GM23248 (cell line): ENCODE data around the gene SLC12A9. TPM values are rescaled to one million over a fixed set of nuclear protein-coding genes. Genes with fewer than 3 reads are reported as not detected.
"Not testable (repeated sequence)": the region's sequence is repeated elsewhere in the genome, so short reads cannot be mapped to it uniquely, and the experiment has no call there.

Experiments used
- DNase-seq: peaks from one replicate; pipeline ENCODE4 v3.0.0-alpha.2; 2015
- H2AFZ ChIP-seq: fragments of 200-600 bp; sonication (generic); 2 replicates; pipeline ENCODE4 v1.6.1; 2016; ENCODE audit warnings: antibody characterized with exemption
- H3F3A ChIP-seq: fragments of 200-600 bp; sonication (generic); 2 replicates; pipeline ENCODE4 v1.6.1; 2016; ENCODE audit warnings: mild to moderate bottlenecking, antibody characterized with exemption, mixed run types; ENCODE audit not compliant: insufficient read depth
- H3K27ac ChIP-seq: fragments of 200-600 bp; sonication (generic); 2 replicates; pipeline ENCODE4 v1.5.1; 2016; ENCODE audit warnings: mild to moderate bottlenecking
- H3K27me3 ChIP-seq: fragments of 200-600 bp; sonication (generic); replicated peaks from 2 replicates; pipeline ENCODE4 v1.6.1; 2016; ENCODE audit warnings: mild to moderate bottlenecking; ENCODE audit not compliant: insufficient read depth
- H3K36me3 ChIP-seq: fragments of 200-600 bp; sonication (generic); 2 replicates; pipeline ENCODE4 v1.6.1; 2016; ENCODE audit warnings: low read depth, mild to moderate bottlenecking
- H3K4me1 ChIP-seq: fragments of 200-600 bp; sonication (generic); 2 replicates; pipeline ENCODE4 v1.6.1; 2016; ENCODE audit warnings: mild to moderate bottlenecking; ENCODE audit not compliant: insufficient read depth
- H3K4me2 ChIP-seq: fragments of 200-600 bp; sonication (generic); one replicate; pipeline ENCODE4 v1.6.1; 2016; ENCODE audit warnings: mild to moderate bottlenecking; ENCODE audit not compliant: unreplicated experiment
- H3K4me3 ChIP-seq: fragments of 200-600 bp; sonication (generic); 2 replicates; pipeline ENCODE4 v1.5.1; 2016; ENCODE audit warnings: mild to moderate bottlenecking
- H3K79me2 ChIP-seq: fragments of 200-600 bp; sonication (generic); 2 replicates; pipeline ENCODE4 v1.6.1; 2016; ENCODE audit warnings: mild to moderate bottlenecking; ENCODE audit not compliant: insufficient read depth
- H3K9ac ChIP-seq: fragments of 200-600 bp; sonication (generic); 2 replicates; pipeline ENCODE4 v1.6.1; 2016; ENCODE audit warnings: mild to moderate bottlenecking
- H3K9me2 ChIP-seq: fragments of 200-600 bp; sonication (generic); 2 replicates; pipeline ENCODE4 v1.6.1; 2016; ENCODE audit warnings: mixed run types, mild to moderate bottlenecking, moderate library complexity; ENCODE audit not compliant: insufficient read depth
- H3K9me3 ChIP-seq: fragments of 200-600 bp; sonication (generic); one replicate; pipeline ENCODE4 v1.6.1; 2017; ENCODE audit warnings: low read depth
- H4K20me1 ChIP-seq: fragments of 200-600 bp; sonication (generic); 2 replicates; pipeline ENCODE4 v1.6.0; 2016; ENCODE audit not compliant: insufficient read depth
- EZH2 ChIP-seq: fragments of 200-600 bp; sonication (generic); IDR thresholded peaks from 2 replicates; pipeline ENCODE4 v1.6.1; 2018; ENCODE audit warnings: antibody characterized with exemption, mild to moderate bottlenecking; ENCODE audit not compliant: insufficient read depth, poor library complexity, severe bottlenecking
- EZH2phosphoT487 ChIP-seq: fragments of 200-600 bp; sonication (generic); IDR thresholded peaks from 2 replicates; pipeline ENCODE4 v1.6.1; 2018; ENCODE audit warnings: antibody characterized with exemption, moderate library complexity, mild to moderate bottlenecking, low read depth; ENCODE audit not compliant: insufficient read depth
- WGBS, 2 experiments: methylation state at CpG; one replicate each; pipeline ENCODE4 v1.1.6; 2015 to 2017; ENCODE audit warnings: low lambda C conversion rate in 2 of 2, low coverage in 1 of 2; ENCODE audit errors: missing lambda C conversion rate in 2 of 2; 5-methylcytosine and 5-hydroxymethylcytosine counted together
- in situ Hi-C: fragments of 300-500 bp; cut with MboI; formaldehyde crosslinking; loops from 2 replicates; pipeline ENCODE4 v1.15.0; 2020
- polyA plus RNA-seq: library from polyadenylated mRNA; unstranded; fragments of >200 nt; fragmentation: Nextera tagmentation; extraction: Ambion mirVana; gene quantifications from 2 replicates; pipeline ENCODE4 v1.2.1, GENCODE V29; 2016
- total RNA-seq: library from RNA; depleted of rRNA; stranded (reverse); fragments of >200 nt; shearing (Covaris generic); gene quantifications from 2 replicates; pipeline ENCODE4 v1.2.3, GENCODE V29; 2014

SLC12A9 gene
- total and polyA plus RNA-seq, 2 experiments from 2014 or later: 6.1 to 16.8 TPM

DNA sequence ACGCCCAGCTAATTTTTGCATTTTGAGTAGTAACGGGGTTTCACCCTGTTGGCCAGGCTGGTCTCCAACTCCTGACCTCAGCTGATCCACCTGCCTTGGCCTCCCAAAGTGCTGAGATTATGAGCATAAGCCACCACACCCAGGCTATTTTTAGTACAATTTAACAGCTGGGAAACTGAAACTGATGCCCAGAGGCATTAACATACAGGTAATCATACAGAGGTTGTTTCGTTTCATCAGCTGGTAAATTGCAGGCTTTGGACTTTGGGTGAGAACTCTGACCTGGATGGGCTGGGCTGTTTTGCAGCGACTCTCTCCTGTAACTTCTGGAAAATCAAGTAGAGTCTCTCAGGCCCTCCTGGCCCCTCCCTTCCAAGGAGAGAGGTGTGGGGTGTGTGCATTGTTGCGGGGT, 49.4 kb downstream of the SLC12A9 start:
- Histone ChIP-seq H3K9me3 (no peaks in the 10 kb centered on the region), H3K9ac (no peak overlapping the region), H3K27ac (no peak overlapping the region), H3K27me3 (peaks cover 24% of the 10 kb centered on the region), H3K4me1 (no peaks in the 10 kb centered on the region), H3K36me3 (no peaks in the 10 kb centered on the region), H3K9me2 (no peaks in the 10 kb centered on the region), H3K4me3 (no peak overlapping the region), H3F3A (no peaks in the 10 kb centered on the region), H3K4me2 (no peak overlapping the region), H4K20me1 (no peaks in the 10 kb centered on the region), H3K79me2 (no peaks in the 10 kb centered on the region), H2AFZ (no peak overlapping the region)
- in situ Hi-C loops: loop anchor here (5.0 kb wide), 1 partner anchor 150 kb away; no protein-coding TSS in a partner anchor
- TF ChIP-seq EZH2: no peak
- TF ChIP-seq EZH2phosphoT487: no peak
- 49 to 59% methylated on average over 5 of the region's 5 CpGs for WGBS, 2 experiments
- no peak for DNase-seq

DNA sequence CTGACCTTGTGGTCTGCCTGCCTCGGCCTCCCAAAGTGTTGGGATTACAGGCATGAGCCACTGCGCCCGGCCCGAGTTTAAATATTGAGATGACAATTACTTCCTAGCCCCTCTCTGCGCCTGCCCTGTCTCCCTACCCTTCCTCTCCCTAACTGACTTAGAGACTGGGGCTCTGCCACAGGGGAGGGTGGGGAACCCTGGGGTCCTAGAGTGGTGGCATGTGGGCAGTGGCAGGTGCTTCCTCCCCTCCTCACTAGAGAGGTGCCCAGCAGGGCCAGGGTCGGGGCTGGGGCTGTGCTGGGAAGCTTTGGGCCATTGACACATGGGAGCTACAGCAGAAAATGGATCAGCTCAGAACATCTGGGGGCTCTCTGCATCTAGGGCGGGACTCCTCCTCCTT, 50.1 kb downstream of the SLC12A9 start:
- H3K9me3 ChIP-seq: no peaks in the 10 kb centered on the region
- no peaks in the 10 kb centered on the region for H3K36me3 ChIP-seq
- H3K27me3 ChIP-seq: peaks cover 20% of the 10 kb centered on the region
- no peak overlapping the region for H3K27ac ChIP-seq
- H3K79me2 ChIP-seq: no peaks in the 10 kb centered on the region
- WGBS, 2 experiments: 74 to 76% methylated on average over 7 of the region's 7 CpGs
- H3K4me3 ChIP-seq: no peak overlapping the region
- no peaks in the 10 kb centered on the region for H4K20me1 ChIP-seq
- no peaks in the 10 kb centered on the region for H3K9me2 ChIP-seq
- H2AFZ ChIP-seq: no peak overlapping the region
- no peak overlapping the region for H3K9ac ChIP-seq
- no peak for DNase-seq
- no peaks in the 10 kb centered on the region for H3F3A ChIP-seq
- no peak overlapping the region for H3K4me2 ChIP-seq
- no peaks in the 10 kb centered on the region for H3K4me1 ChIP-seq
- TF ChIP-seq EZH2 (no peak), EZH2phosphoT487 (no peak)
- in situ Hi-C loops: loop anchor here (5.0 kb wide), 1 partner anchor 150 kb away; no protein-coding TSS in a partner anchor

- Histone ChIP-seq H3K9me3 (no peaks in the 10 kb centered on the region), H3K27me3 (no peaks in the 10 kb centered on the region; the same call in 1 of the 2 replicates), H3K36me3 (no peaks in the 10 kb centered on the region), H3K79me2 (no peaks in the 10 kb centered on the region), H3K4me3 (no peak overlapping the region), H4K20me1 (no peaks in the 10 kb centered on the region), H3K27ac (no peak overlapping the region), H3K4me1 (no peaks in the 10 kb centered on the region), H3F3A (no peaks in the 10 kb centered on the region), H3K4me2 (no peak overlapping the region), H3K9ac (no peak overlapping the region), H3K9me2 (no peaks in the 10 kb centered on the region), H2AFZ (no peak overlapping the region)
- no peak for DNase-seq
- in situ Hi-C loops: no loop called here
- TF ChIP-seq EZH2phosphoT487: no peak
- TF ChIP-seq EZH2: no peak
- 62 to 67% methylated on average over 5 of the region's 5 CpGs for WGBS, 2 experiments
These were observed 56.0 kb downstream of the SLC12A9 start for GRCh38 chr7:100908512-100908911.

- DNase-seq, H3K4me3 ChIP-seq, H4K20me1 ChIP-seq, H3K79me2 ChIP-seq, H2AFZ ChIP-seq, H3K4me1 ChIP-seq, H3K9me2 ChIP-seq, H3K27ac ChIP-seq, H3K4me2 ChIP-seq, H3F3A ChIP-seq, H3K9ac ChIP-seq, H3K9me3 ChIP-seq, in situ Hi-C loops, H3K27me3 ChIP-seq, H3K36me3 ChIP-seq: not testable (repeated sequence)
- whole genome bisulfite sequencing, 2 experiments: 60 to 69% methylated on average over 5 to 7 of the region's 7 CpGs
These were observed 57.9 kb downstream of the SLC12A9 start for GRCh38 chr7:100910443-100910842.

DNA sequence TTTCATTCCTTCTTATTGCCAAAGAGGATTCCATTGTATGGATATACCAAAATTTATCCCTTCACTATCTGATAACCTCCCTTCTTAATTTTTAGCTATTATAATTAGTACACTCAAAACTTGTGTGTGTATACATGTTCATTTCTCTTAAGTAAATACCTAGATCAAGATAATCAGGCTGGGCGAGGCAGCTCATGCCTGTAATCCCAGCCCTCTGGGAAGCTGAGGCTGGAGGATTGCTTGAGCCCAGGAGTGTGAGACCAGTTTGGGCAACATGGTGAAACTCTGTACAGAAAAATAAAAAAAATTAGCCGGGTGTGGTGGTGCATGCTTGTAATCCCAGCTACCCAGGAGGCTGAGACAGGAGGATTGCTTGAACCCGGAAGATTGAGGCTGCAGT, 59.0 kb downstream of the SLC12A9 start:
- Histone ChIP-seq H4K20me1 (no peaks in the 10 kb centered on the region), H3K4me3 (no peak overlapping the region), H3K36me3 (no peaks in the 10 kb centered on the region), H3K27me3 (no peaks in the 10 kb centered on the region; the same call in 1 of the 2 replicates), H3F3A (no peaks in the 10 kb centered on the region), H3K79me2 (no peaks in the 10 kb centered on the region), H3K27ac (no peak overlapping the region), H3K4me2 (no peak overlapping the region), H3K9me3 (no peaks in the 10 kb centered on the region), H2AFZ (no peak overlapping the region), H3K4me1 (0 out of 2 replicates have a peak, but pooled peaks cover 4% of the 10 kb centered on the region), H3K9ac (no peak overlapping the region), H3K9me2 (no peaks in the 10 kb centered on the region)
- no peak for DNase-seq
- in situ Hi-C loops: no loop called here
- 57 to 61% methylated on average over 3 of the region's 3 CpGs for WGBS, 2 experiments
- TF ChIP-seq EZH2phosphoT487 (no peak), EZH2 (no peak)
